AG04449 (cell line): ENCODE results near the gene CLK3.
"Not testable (repeated sequence)": the region's sequence is repeated elsewhere in the genome, so short reads cannot be mapped to it uniquely, and the experiment has no call there.

Source experiments
- CTCF ChIA-PET: fragments of 350-600 bp; formaldehyde crosslinking; extraction: SDS; loops from one replicate; lab custom pipeline; 2021; ENCODE audit warnings: antibody characterized with exemption; lab: Yijun Ruan, JAX
- POLR2A ChIA-PET: fragments of 400-600, 350-600 bp; formaldehyde crosslinking; extraction: SDS; loops from one replicate; lab custom pipeline; 2020; ENCODE audit warnings: antibody characterized with exemption, inconsistent platforms; lab: Yijun Ruan, JAX
- DNase-seq: peaks from one replicate; pipeline ENCODE4 v3.0.0-alpha.2; 2010; ENCODE audit warnings: low read depth, low spot score
- H3K4me3 ChIP-seq: 2 replicates; pipeline ENCODE4 v1.5.1; 2011; ENCODE audit warnings: low read depth, mild to moderate bottlenecking, control low read depth, low read length
- CTCF ChIP-seq: IDR thresholded peaks from one replicate; pipeline ENCODE4 v1.5.1; 2011; ENCODE audit warnings: mild to moderate bottlenecking, moderate library complexity, low read length, control low read depth, inconsistent platforms; ENCODE audit not compliant: insufficient read depth; ENCODE audit errors: missing control alignments

The CLK3 gene

GRCh38 chr15:74627766-74628165, 12.1 kb downstream of the CLK3 start:
- no peak overlapping the region for H3K4me3 ChIP-seq
- ChIA-PET POLR2A (no interaction called here), CTCF (interaction anchor here (0.8 to 46.3 kb wide), 7 partner anchors 9 to 255 kb away, joined by 3 to 1672 read pairs (median 5); partner anchors contain the start of gene CSK)
- TF ChIP-seq CTCF = no peak
- no peak for DNase-seq

GRCh38 chr15:74628199-74628598, 12.6 kb downstream of the CLK3 start:
- H3K4me3 ChIP-seq = no peak overlapping the region
- DNase-seq = no peak
- TF ChIP-seq CTCF = no peak
- CTCF ChIA-PET = interaction anchor here (0.8 to 46.3 kb wide), 7 partner anchors 9 to 256 kb away, joined by 3 to 1672 read pairs (median 5); partner anchors contain the start of gene CSK
- POLR2A ChIA-PET = no interaction called here

- no peak for TF ChIP-seq CTCF
- ChIA-PET CTCF (interaction anchor here (0.9 to 46.3 kb wide), 8 partner anchors 9 to 256 kb away, joined by 3 to 1672 read pairs (median 82); partner anchors contain the start of gene CSK), POLR2A (no interaction called here)
- no peak overlapping the region for H3K4me3 ChIP-seq
- DNase-seq = no peak
Measured at GRCh38 chr15:74628949-74629348, 13.3 kb downstream of the CLK3 start.

- DNase-seq, H3K4me3 ChIP-seq, POLR2A ChIA-PET: not testable (repeated sequence)
- CTCF ChIA-PET = interaction anchor here (0.6 to 46.3 kb wide), 5 partner anchors 12 to 257 kb away, joined by 3 to 1672 read pairs (median 246); partner anchors contain the start of genes CLK3 and CSK
Measured at GRCh38 chr15:74629696-74630095, 14.1 kb downstream of the CLK3 start.

GRCh38 chr15:74630284-74631086, 14.8 kb downstream of the CLK3 start:
- CTCF ChIA-PET = interaction anchor here (1.5 to 46.3 kb wide), 11 partner anchors 13 to 319 kb away, joined by 3 to 1672 read pairs (median 15); partner anchors contain the start of genes CLK3 and CSK
- DNase-seq = no peak
- H3K4me3 ChIP-seq = no peak overlapping the region
- no peak for TF ChIP-seq CTCF
- POLR2A ChIA-PET = interaction anchor here (0.6 kb wide), 1 partner anchor 138 kb away, joined by 3 read pairs; no protein-coding TSS in a partner anchor

GRCh38 chr15:74631087-74631385, 15.4 kb downstream of the CLK3 start:
- TF ChIP-seq CTCF = no peak
- CTCF ChIA-PET = interaction anchor here (0.8 to 46.3 kb wide), 21 partner anchors 13 to 323 kb away, joined by 3 to 1672 read pairs (median 6); partner anchors contain the start of genes CLK3, CSK and UBL7
- DNase-seq = no peak
- H3K4me3 ChIP-seq = no peak overlapping the region
- POLR2A ChIA-PET = interaction anchor here (0.6 kb wide), 1 partner anchor 137 kb away, joined by 3 read pairs; no protein-coding TSS in a partner anchor
